Glomerular visceral epithelial cell (primary cell): ENCODE data around the gene TMEM61.
"Not testable (repeated sequence)": the region's sequence is repeated elsewhere in the genome, so short reads cannot be mapped to it uniquely, and the experiment has no call there.

Experiments
- DNase-seq: peaks from one replicate; pipeline ENCODE4 v3.0.0-alpha.2; 2016; ENCODE audit errors: extremely low spot score

The TMEM61 gene

DNA sequence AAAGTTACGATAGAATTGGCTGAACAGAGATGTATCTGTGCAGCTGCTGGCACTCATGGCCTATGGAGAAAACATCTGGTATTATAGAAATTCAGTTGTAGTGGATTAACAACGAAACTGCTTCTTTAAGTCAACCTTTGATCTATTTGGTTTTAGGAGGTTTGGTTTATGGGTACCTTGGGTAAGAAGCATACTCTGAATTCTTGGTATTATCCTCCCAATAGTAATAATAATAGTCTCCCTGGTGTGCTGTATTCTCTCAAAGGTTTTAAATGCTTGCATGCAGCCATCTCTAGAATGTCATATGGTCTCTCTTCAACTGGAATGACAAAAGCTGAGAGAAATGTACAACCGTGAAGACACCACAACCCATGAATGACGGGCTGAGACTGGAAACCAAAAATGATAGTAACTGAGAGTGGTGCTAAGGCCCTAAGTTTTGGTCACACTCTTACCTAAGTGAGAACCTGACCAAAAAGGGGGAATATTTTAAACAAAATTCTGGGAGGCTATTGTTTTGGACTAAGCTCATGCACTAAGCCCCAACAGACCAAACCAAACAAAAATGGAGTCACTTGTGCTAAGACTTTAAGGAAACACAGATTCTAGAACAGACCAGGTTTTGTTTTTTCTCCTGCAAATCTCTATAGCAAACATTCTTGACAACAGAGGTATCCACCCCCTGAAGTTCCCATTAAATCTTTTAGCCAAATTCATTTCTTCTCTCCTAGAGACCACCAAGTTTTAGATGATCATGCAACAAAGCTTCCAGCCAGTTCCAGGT is 17.6 kb upstream of the TMEM61 start:
- DNase-seq, result no peak

DNA sequence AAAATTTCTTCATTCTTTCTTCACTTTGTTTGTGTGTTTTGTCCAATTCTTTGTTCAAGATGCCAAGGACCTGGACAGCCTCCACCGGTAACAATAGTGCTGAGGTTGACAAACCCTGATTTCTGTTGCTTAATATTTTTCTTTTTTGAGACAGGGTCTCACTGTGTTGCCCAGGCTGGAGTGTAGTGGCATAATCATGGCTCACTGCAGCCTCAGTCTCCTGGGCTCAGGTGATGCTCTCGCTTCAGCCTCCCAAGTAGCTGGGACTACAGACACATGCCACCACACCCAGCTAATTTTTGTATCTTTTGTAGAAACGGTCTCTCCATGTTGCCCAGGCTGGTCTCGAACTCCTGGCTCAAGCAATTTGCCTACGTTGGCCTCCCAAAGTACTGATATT is 16.6 kb upstream of the TMEM61 start:
- DNase-seq, result not testable (repeated sequence)

DNA sequence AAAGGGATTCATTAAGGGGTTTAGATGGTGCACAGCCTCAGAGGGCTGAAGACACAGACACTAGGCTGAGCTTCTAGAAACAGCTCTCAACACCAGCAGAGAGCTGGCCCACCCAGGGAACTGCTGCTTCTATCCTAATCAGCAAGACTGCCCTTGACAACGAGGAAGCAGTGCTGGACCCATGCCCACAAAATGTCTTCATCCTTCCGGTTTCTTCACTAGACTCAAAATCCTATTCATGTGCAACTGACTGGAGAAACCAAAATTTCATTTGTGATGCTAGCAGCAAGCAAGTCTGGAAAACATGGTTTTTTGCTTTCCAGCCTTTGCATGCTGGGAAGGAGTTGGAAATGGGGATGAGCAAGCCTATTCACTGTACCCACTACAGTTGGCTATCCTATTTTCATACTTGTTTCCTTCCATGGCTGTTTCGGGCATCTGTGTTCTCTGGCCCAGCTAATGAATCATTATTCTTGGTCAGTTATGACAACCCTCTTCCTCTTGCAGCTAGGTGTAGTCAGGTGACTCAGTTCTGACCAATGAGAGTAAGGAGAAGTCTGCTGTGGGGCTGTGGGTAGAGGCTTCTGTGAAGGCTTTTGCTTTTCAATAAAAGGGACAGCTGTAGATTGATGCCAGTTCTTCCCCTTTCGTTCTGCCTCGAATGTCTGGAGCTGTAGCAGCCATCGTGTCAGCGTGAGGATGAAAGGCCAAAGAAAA is 14.6 kb upstream of the TMEM61 start:
- DNase-seq, result peak; percentile 60

DNA sequence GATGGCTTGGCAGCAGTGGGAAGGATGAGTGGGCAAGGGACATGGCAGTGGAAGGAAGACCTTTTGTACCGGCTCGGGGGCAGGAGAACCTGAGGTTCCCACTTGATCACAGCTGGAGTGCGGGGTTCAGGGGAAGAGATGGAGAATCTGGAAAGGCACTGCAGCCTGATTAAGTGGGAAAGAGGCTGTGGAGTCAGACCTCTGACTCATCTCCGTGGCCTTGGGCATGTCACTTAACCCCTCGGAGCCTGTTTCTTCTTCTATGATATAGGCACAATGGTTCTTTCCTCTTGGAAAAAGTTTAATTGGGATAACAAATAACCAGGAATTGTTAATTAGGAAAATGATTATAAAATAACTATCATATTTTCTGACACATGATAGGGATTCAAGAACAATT is 13.1 kb upstream of the TMEM61 start:
- no peak for DNase-seq

DNA sequence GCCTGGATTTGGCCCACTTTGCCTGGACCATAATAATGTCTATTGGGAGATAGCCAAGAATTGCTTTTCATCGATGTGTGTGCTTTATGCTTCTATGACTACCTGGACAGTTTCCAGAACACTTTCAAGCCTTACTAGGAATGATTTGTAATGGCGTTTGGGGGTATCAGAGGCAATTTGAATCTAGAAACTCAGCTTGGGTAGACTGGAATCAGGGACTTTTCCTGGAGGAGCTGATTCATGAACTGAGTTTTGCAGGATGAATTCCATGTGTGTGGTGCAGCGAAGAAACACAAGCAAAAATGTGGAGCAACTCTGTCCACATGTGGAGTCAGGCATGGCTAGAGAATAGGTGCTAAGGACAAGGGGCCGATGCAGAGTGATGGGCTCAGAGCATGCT is 11.9 kb upstream of the TMEM61 start:
- no peak for DNase-seq

DNA sequence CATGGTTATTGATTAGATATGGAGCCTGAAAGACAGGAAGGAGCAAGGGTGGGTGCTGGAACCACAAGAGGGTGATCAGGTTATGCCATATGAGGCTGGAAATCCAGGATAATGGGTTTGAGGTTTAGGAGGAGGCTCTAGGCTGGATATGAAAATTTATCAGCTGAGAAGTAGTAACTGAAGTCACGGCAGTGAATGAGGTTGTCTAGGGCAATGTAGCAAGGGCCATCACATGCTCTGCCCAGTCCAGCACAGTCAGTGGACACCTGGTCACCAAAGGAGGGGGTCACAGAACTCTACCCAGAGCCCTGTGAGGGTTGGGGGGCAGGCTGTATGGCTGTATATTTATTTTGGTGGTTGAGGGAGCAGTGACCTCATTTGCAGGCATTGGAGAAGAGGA is 10.5 kb upstream of the TMEM61 start:
- DNase-seq, result no peak

DNA sequence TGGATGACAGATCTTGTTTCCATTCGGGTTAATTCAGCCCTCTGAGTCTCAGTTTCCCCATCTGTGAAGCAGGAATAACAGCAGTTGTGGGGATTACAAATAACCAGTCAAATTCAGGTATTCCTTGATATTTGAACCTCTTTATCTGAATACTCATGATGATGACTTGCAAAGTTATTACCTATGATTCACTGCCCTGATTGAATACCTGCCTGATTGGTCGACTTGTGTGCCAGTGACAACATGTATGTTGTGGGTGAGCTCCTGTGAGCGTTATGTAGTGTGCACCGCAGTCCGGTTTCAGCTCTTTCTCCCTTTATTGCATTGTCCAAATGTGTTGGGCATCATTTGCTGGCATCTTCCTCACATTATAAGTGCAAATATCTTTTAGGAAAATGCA is 9.5 kb upstream of the TMEM61 start:
- no peak for DNase-seq

DNA sequence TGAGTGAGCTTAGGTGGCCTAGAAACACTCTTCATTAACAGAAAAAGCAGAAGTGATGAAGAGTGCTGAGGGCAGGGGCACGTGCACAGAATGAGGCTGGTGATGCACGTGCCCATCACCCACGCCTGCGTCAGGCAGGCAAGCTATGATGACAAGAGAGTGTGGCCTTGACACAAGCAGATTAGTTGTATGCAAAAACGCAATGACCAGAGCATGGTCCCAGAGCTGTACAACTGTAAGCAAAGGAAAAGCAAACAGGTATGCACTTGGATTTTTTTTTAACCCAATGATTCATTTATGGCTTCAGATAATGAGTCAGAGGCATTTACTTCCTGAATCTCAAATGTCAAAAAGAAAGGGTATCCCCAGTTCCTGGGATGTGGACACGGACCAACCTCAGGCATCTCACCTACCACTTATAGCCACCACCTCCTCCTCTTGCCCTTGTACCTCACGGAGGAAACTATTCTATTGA is 9.1 kb upstream of the TMEM61 start:
- DNase-seq, result peak; percentile 30

DNA sequence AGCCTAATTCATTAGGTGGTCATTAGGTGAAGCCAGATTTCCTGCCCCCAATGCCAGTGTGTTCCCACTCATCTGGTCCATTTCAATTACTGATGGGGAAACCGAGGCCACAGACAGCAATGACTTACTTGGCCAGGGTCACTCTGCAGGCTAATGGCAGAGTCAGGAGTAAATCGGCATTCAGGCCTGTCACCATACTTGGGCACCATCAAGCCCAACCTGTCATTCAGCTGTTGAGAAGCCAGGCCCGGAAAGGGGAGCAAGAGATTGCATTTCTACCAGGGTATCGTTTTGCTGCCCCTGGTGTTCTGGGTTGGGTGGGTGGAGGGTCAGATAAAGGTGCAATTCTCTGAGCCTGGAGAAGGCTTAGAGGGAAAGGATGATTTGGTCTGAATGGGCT is 8.0 kb upstream of the TMEM61 start:
- no peak for DNase-seq

DNA sequence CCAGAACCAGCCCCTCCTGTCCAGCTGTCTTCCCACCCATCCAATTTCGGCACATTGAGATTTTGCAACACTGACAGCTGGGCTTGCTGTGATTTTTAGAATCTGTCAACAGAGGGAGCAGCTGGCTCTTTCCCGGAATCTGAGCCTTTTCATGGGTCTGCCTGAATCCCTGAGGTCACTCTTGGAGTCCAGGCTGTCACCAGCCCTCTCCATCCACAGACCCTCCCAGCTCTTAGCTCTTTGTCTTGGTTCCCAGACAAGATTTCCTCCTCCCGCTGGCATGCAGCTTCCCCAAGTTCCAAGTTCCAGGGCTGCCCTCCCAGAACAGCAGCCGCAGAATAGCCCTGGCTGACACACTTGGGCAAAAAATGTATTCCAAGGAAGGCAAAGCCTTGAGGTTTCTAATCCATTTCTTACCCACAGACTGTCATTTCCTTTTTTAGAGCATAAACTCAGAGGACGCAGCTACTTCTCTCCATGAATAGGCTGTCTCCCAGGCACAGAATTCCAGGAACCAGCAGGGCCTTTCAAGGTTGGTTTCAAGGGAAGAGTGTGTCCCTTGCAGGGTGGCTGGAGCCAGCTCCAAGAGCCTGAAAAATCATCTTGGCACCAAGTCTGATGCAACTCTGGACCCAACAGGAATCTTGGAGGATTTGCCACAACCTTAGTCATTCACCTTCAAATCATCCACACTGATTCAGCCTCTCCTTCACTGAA is 7.1 kb upstream of the TMEM61 start:
- no peak for DNase-seq

DNA sequence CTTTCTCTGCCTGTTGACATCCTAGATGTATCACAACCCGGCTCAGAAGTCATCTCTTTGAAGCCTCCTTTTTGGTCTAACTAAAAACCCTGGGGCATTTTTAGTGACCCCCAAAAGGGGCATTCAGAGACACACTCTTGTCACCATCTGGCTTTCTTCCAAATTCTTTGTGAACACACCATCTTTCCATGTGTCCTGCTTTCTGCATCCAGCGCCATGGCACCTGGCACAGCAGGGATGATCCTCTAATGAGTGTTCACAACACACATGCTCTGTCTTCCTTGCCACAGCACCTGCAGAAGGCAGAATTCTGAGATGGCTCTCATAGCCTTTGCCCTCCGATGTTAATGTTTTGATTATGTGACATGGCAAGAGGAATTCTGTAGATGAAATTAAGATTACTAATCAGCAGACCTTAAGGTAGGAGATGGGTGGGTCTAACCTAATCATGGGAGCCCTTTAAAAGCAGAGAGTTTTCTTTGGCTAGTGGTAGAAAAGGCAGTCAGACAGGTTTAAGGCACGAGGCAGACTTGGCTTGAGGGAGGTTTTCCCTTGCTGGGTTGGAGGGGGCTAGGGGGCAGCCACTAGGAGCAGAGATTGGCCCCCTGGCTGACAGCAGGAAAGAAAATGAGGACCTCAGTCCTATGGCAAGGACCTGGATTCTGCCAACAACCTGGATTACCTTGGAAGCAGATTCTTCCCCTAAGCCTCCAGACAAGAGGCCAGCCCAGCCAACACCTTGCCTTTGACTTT is 4.9 kb upstream of the TMEM61 start:
- no peak for DNase-seq

DNA sequence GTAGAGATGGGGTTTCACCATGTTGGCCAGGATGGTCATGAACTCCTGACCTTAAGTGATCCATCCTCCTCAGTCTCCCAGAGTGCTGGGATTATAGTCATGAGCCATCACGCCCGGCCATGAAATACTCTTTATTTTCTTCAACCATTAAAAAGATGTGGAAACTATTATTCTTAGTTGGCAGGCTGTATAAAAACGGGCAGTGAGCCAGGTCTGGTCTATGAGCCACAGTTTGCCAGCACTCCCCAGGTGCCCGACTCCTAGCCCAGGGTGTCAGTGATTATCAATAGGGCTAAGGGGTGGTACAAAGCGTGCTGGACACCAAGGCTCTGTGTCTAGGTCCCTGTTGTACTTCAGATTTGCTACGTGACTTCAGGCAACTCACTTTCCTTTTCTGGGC is 3.7 kb upstream of the TMEM61 start:
- no peak for DNase-seq

DNA sequence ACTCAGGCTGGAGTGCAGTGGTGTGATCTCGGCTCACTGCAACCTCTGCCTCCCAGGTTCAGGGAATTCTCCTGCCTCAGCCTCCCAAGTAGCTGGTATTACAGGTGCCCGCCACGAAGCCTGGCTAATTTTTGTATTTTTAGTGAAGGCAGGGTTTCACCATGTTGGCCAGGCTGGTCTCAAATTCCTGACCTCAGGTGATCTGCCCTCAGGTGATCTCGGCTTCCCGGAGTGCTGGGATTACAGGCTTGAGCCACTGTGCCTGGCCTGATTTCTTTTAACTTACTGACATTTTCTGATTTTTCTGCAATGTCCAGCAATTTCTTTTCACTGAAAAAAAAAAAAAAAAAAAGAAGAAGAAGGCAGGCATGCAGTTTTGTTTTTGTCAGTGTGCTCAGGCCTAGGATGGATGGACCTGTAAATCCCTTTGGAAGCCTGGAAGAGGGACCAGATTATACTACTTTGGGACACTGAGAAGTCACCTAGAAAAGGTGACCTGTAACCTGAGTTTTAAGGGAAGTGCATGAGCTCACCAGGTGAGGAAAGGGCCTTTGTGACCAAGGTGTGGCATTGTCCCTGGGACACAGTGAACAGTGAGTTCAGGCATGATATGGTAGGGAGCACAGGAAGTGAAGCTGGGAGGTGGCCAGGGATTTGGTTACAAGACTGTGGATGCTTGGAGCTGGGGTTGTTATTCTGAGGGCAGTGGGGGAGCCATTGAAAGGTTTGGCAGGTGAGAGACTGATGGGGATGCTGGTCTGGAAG is 2.7 kb upstream of the TMEM61 start:
- no peak for DNase-seq

DNA sequence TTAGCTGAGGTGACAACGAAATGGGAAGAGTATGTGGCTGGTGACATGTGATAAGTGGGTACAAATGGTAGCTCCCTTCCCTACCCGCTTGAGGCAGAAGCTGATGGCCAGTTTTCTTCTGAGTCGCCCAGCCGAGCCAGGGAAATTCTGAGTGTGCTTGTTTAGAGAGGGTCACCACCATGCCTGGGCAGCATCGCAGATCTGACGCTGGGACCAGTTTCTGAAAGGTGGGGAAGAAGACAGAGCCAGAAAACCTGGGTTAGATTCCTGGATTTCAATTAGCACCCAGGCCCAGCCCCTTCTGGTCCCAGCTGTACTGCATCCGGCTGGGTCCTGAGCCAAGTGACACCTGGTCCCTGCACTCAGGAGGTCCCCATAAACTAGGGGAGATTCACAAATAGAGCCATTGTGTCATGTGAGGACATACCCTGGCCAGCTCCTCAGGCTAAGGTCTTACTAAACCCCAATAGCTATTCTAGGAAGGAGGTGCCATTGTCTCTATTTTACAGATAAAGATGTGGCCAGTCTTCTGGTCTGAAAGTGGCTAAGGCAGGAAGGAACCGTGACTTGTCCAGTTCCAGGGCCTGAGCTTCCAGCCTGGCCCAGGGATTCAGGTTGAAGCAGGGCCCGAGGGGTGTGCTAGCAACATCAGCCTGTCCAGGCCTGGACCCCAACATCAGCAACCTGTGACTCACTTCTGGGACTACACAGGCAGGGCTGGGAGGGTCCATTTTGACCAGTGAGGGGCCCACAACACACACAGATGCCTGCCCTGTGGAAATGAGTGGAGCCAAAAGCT is 1.7 kb upstream of the TMEM61 start:
- DNase-seq, result no peak

DNA sequence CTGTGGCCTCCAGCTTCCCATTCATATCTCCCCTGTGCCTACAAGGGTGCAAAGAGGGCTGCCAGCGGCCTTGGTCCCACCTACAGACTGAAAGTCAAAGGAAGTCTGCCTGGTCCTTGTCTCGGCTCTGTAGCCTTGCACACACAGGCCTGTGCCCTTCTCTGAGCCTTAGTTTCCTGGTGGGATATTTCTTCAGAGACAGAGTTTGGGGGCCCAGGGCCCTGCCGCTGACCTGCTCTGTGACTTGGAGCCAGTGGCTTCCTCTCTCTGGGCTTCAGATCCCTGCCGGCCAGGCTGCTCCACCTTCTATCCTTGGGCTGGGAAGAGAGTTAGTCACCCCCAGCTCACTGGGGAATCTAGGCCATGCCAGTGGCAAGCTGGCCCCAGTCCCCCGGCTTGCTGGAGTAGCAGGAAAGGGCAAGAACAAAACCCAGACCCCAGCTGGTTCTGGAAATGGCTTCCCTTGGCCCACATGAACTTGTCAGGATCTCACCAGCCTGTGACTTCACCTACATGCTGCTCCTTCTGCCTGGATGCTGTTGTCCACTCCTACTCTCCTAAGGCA is 1.0 kb upstream of the TMEM61 start:
- DNase-seq, result no peak

DNA sequence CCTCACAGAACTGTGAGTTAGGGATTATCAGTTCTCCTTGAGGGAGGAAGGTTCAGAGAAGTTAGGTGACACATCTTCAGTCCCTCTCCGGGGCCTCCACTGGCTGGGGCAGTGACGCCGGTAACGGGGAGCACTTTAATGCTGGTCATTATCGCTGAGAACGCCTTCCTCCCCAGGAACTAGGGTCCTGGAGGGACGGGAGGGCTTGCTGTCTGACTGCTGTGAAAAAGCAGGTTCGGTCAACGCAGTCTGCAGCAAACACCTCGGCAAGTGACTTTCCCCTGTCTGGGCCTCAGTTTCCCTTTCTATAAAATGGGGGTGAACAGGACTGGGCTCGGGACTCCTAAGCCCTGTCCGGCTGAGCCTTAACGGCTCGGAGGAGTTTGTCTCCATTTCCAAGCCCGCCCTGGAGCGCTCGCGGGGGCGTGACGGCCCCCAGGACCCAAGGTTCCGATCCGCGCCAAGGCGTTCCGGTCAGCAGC is 341 bp upstream of the TMEM61 start:
- no peak for DNase-seq

DNA sequence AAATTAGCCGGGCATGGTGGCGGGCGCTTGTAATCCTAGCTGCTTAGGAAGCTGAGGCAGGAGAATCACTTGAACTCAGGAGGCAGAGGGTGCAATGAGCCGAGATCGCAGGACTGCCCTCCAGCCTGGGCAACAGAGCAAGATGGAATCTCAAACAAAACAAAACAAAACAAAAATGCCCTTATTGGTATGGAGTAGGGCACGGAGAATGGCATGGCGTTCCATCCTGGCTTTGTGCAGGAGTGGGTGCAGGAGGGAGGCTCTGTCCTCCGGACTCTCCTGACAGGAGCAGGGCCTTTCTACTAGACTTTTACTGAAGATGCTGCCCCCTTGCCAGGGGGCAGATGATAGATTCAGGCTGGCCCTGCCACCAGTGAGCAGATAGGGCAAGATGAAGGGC is 1.0 kb downstream of the TMEM61 start:
- DNase-seq, result no peak

DNA sequence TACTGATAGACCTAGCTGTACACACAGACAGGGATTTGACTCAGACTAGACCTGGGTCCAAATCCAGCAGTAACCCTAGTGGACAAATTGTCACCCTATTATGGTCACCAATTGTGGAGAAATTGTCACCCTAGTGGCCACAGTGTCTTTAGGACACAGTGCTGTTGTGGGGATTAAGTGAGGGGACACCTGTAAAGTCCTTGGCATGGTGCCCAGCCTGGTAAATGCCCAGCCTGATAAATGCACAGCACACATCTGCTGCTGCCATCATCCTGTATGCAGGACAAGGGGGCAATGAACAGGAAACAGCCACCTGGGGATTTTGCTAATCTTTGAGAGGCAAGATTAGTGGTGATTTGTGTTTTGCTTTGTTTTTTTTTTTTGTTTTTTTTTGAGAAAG is 2.3 kb downstream of the TMEM61 start:
- no peak for DNase-seq

DNA sequence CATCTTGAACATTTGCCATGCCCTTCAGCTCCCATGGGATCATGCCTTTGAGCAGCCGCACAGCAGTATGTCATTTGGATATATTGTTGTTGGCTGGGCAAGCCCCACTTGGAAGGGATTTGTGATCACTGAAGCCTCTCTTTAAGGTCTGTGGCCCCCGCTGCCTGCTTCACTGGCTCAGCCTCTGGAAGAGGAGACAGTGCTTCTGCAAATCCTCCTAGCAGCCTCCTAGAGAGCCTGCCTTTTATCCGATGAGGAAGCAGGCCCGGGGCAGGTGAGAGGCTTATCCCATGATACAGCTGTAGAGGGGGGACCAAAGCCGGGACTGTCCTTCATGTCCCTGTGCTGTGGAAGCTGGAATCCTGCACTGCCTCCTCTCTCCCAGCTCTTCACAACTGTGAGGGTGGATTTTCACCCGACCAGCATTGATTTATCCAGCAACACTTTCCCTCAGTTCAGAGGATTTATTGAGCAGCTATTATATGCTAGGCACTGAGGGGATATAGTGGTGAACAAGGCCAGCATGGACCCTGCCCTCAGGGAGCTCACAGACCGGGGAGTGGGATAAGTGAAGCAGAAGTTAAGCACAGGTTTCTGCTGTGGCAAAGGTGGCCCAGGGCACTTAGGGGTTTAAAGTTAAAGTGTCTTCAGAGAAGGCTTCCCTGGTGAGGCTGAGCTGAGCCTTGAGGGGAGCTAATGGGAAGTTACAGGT is 3.9 kb downstream of the TMEM61 start:
- no peak for DNase-seq
